HepG2 (cell line): ENCODE results near the gene LRP5.

Experiments used
- ATF7-NPFF ChIP-seq: sonication (generic); formaldehyde crosslinking; IDR thresholded peaks from 2 replicates; pipeline ENCODE4 v1.8.1; 2023; ENCODE audit warnings: mild to moderate bottlenecking, low read depth, missing genetic modification reagents, moderate library complexity
- ERF ChIP-seq: IDR thresholded peaks from 2 replicates; pipeline ENCODE4 v1.6.1; 2018; ENCODE audit warnings: missing biosample characterization, missing genetic modification reagents
- FOXK2 ChIP-seq: fragments of 450-650 bp; IDR thresholded peaks from 2 replicates; pipeline ENCODE4 v1.6.1; 2016
- JUN ChIP-seq: sonication (generic); formaldehyde crosslinking; IDR thresholded peaks from 2 replicates; pipeline ENCODE4 v1.4.0; 2020; ENCODE audit warnings: mild to moderate bottlenecking, missing genetic modification reagents
- KAT8 ChIP-seq: IDR thresholded peaks from 2 replicates; pipeline ENCODE4 v1.6.1; 2016; ENCODE audit warnings: missing genetic modification reagents, missing compliant biosample characterization
- POLR2A ChIP-seq, 2 experiments: IDR thresholded peaks; 2 replicates each; pipeline ENCODE4 v1.6.1; 2011; ENCODE audit warnings: low read depth in 2 of 2, low read length in 2 of 2, mild to moderate bottlenecking in 1 of 2, moderate library complexity in 1 of 2; ENCODE audit not compliant: insufficient read depth in 1 of 2
- POLR2AphosphoS5 ChIP-seq: IDR thresholded peaks from 2 replicates; pipeline ENCODE4 v1.6.1; 2012; ENCODE audit warnings: low read depth, low read length
- RBM39 ChIP-seq: fragments of 200-400 bp; formaldehyde crosslinking; IDR thresholded peaks from one replicate; pipeline ENCODE4 v1.6.1; 2018; ENCODE audit warnings: antibody characterized with exemption, mild to moderate bottlenecking, low read depth, low read length; ENCODE audit not compliant: poor library complexity, severe bottlenecking
- ZNF530 ChIP-seq: sonication (generic); formaldehyde crosslinking; IDR thresholded peaks from 2 replicates; pipeline ENCODE4 v1.5.0; 2020; ENCODE audit warnings: low read depth, mild to moderate bottlenecking, missing genetic modification reagents
- TF ChIP-seq, protein P1 (sequence below): sonication (generic); formaldehyde crosslinking; IDR thresholded peaks from 2 replicates; pipeline ENCODE4 v1.4.0; 2020; ENCODE audit warnings: missing genetic modification reagents

DNA sequence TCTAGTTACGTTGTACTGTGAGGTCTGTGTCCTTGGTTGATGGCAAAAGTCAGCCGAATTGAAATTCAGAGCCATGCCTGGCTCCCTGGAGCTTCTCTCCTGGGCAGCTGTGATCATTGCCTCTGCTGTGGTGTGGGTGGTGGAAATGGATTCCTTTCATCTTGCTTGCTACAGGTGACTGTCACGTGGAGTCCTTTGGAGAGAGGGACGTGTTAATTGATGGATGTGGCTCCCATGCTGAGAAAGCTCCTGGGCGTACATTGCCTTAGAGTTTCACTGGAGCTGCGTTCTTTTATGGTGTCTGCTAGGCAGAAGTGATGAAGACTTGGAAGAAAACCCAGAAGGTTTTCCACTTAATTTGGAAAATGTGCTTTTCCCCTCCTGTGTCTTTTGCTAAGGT, 106.3 kb downstream of the LRP5 start:
- TF ChIP-seq POLR2AphosphoS5 (no peak), RBM39 (no peak), KAT8 (CRISPR knock-in tag) (no peak), POLR2A (IDR thresholded peaks at IDR 0.05; ENCODE audit: insufficient read depth in 1 of 2, low read depth in 2 of 2, low read length in 2 of 2) (no peak), ATF7-NPFF (CRISPR knock-in tag) (no peak), ERF (CRISPR knock-in tag) (no peak), FOXK2 (no peak), JUN (CRISPR knock-in tag) (no peak), ZNF530 (CRISPR knock-in tag) (no peak)
- TF ChIP-seq, protein P1, sequence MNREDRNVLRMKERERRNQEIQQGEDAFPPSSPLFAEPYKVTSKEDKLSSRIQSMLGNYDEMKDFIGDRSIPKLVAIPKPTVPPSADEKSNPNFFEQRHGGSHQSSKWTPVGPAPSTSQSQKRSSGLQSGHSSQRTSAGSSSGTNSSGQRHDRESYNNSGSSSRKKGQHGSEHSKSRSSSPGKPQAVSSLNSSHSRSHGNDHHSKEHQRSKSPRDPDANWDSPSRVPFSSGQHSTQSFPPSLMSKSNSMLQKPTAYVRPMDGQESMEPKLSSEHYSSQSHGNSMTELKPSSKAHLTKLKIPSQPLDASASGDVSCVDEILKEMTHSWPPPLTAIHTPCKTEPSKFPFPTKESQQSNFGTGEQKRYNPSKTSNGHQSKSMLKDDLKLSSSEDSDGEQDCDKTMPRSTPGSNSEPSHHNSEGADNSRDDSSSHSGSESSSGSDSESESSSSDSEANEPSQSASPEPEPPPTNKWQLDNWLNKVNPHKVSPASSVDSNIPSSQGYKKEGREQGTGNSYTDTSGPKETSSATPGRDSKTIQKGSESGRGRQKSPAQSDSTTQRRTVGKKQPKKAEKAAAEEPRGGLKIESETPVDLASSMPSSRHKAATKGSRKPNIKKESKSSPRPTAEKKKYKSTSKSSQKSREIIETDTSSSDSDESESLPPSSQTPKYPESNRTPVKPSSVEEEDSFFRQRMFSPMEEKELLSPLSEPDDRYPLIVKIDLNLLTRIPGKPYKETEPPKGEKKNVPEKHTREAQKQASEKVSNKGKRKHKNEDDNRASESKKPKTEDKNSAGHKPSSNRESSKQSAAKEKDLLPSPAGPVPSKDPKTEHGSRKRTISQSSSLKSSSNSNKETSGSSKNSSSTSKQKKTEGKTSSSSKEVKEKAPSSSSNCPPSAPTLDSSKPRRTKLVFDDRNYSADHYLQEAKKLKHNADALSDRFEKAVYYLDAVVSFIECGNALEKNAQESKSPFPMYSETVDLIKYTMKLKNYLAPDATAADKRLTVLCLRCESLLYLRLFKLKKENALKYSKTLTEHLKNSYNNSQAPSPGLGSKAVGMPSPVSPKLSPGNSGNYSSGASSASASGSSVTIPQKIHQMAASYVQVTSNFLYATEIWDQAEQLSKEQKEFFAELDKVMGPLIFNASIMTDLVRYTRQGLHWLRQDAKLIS, result no peak
